ENCODE data around the gene EFCAB12.

EFCAB12 gene

DNA sequence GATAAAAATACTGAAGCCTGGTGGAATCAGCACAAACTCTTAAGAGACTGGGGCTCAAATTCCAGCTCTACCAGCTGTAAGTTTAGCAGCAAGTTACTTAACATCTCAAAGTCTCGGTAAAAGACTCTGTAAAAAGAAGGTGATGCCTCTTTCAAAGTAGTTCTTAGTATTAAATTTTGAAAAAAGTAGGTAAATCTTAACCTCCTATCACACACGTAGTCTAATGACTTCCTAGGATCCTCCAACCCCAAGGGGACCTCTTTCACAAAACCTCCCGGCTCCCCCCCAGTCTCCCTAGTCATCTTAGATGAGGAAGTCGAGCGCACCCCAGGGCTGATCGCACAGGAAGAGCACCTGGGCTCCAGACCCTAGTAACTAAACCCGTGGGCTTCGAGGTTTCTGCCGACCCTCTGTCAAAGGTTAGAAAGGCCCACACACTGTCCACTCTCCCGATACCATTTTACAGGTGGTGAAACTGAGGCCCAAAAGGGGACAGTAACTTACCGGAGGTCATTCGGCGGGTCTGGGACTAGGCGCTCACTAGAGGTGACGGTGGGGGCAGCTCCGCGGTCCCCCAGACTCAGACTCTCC is 10.9 kb upstream of the EFCAB12 start:
- Histone ChIP-seq H3K9me3 (ENCODE audit: control insufficient read depth, insufficient read depth, low read length) (no peaks in the 10 kb centered on the region), H3K9ac (ENCODE audit: low read depth, low read length) (peak overlapping the region; percentile 98), H3K4me1 (ENCODE audit: insufficient read depth, low read length) (peaks cover 15% of the 10 kb centered on the region), H3K36me3 (ENCODE audit: insufficient read depth, low read length) (peaks cover 17% of the 10 kb centered on the region)

DNA sequence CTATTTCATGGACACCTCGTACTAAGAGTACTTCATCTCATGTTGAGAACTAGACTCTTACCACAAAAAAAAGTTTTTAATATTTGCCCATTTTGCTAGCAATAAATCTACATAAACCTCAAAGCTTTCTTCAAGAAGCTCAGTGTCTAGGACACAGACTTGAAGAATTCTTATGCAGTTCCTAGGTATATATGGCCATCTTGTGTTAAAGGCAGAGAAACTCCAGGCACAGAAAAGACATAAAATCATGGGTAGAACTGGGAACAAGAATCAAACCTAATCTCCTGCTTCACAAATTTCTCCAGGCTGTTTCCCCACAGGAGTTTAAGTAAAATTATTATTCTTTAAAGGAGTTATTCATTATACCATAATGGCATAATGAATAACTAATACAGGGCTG is 6.9 kb upstream of the EFCAB12 start:
- no peak overlapping the region for H3K9ac ChIP-seq (ENCODE audit: low read depth, low read length)
- H3K4me1 ChIP-seq (ENCODE audit: insufficient read depth, low read length): peaks cover 5% of the 10 kb centered on the region; the same call in 1 of the 2 replicates
- H3K9me3 ChIP-seq (ENCODE audit: control insufficient read depth, insufficient read depth, low read length): no peaks in the 10 kb centered on the region
- peaks cover 27% of the 10 kb centered on the region for H3K36me3 ChIP-seq (ENCODE audit: insufficient read depth, low read length)

DNA sequence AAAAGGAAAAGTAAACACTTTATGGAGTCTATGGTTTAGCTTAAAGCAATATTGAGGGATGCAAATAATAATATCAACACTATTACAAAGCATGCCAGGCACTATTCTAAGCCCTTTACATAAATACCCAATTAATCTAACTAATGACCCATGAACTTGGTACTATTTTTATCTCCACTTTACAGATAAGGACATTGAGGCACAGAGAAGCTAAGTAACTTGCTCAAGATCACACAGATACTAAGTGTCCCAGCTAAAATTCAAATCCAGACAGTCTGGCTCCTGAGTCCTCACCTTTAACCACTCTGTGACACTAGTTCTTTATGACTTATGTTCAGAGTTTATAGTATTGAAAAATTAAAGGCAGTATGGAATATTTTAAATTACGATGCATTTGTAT is 5.7 kb upstream of the EFCAB12 start:
- Histone ChIP-seq H3K36me3 (ENCODE audit: insufficient read depth, low read length) (peaks cover 27% of the 10 kb centered on the region), H3K4me1 (ENCODE audit: insufficient read depth, low read length) (peaks cover 5% of the 10 kb centered on the region; the same call in 1 of the 2 replicates), H3K9me3 (ENCODE audit: control insufficient read depth, insufficient read depth, low read length) (no peaks in the 10 kb centered on the region), H3K9ac (ENCODE audit: low read depth, low read length) (no peak overlapping the region)

DNA sequence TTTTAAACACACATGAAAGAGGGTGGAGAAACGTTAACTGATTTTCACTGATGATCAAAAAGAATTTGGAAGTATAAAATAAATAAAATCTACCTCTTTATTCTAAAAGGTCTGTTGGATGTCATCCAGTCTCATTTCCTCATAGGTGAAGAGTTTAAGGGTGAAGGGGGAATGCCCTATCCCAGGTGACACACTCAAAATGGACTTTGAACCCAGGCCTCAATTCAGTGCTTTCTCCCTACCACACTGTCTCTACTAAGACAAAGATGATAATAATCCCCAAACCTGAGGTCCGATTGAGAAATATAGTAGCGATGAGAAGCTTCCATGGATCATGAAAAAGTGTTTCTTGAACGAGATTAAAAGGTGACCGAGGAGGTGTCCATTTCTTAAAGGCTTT is 5.1 kb upstream of the EFCAB12 start:
- Histone ChIP-seq H3K9me3 (ENCODE audit: control insufficient read depth, insufficient read depth, low read length) (no peaks in the 10 kb centered on the region), H3K9ac (ENCODE audit: low read depth, low read length) (no peak overlapping the region)

DNA sequence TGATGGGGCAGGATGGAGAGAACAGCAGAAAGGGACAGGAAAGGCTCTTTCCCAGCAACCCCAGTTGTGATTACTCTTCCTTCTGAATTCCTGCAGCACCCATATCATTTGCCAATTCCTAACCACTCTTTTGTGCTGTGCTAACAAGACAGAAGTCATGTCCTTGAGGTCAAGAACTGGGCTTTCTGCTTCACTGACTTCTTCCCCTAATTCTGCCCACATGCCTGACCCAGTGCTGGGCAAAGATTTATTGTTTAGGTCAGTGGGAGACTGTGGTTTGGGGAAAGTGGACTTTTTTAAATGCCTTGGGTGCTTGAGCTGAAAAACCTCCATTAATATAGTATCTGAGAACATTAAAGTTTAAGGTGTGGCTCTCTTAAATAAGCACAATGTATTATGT is 4.2 kb upstream of the EFCAB12 start:
- H3K9me3 ChIP-seq (ENCODE audit: control insufficient read depth, insufficient read depth, low read length): no peaks in the 10 kb centered on the region
- H3K9ac ChIP-seq (ENCODE audit: low read depth, low read length): no peak overlapping the region
- no peaks in the 10 kb centered on the region for H3K4me1 ChIP-seq (ENCODE audit: insufficient read depth, low read length)
- peaks cover 23% of the 10 kb centered on the region for H3K36me3 ChIP-seq (ENCODE audit: insufficient read depth, low read length)

More for the DNA sequence above, 5.1 kb upstream of the EFCAB12 start:
- H3K36me3 ChIP-seq (ENCODE audit: insufficient read depth, low read length): peaks cover 27% of the 10 kb centered on the region
- peaks cover 4% of the 10 kb centered on the region; the same call in 1 of the 2 replicates for H3K4me1 ChIP-seq (ENCODE audit: insufficient read depth, low read length)

DNA sequence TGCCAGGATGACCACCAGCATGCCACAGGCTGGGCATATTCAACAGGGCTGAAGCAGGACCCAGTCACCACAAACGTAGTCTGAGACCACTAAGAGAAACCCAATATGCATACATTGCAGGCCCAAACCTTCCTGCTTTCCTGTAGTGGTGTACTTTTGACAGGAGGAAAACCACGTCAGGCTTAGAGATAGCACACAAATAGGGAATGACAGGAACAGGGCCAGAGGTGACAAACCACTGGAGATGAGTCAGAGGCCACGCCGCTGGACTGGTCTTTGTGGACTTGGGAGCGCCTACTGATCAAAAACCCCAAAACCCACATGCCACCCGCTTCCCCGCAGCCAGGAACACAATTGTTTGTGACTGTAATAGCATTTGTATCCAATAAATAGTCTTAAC is 3.6 kb upstream of the EFCAB12 start:
- Histone ChIP-seq H3K9me3 (ENCODE audit: control insufficient read depth, insufficient read depth, low read length) (no peaks in the 10 kb centered on the region), H3K4me1 (ENCODE audit: insufficient read depth, low read length) (no peaks in the 10 kb centered on the region), H3K36me3 (ENCODE audit: insufficient read depth, low read length) (peaks cover 20% of the 10 kb centered on the region), H3K9ac (ENCODE audit: low read depth, low read length) (no peak overlapping the region)

DNA sequence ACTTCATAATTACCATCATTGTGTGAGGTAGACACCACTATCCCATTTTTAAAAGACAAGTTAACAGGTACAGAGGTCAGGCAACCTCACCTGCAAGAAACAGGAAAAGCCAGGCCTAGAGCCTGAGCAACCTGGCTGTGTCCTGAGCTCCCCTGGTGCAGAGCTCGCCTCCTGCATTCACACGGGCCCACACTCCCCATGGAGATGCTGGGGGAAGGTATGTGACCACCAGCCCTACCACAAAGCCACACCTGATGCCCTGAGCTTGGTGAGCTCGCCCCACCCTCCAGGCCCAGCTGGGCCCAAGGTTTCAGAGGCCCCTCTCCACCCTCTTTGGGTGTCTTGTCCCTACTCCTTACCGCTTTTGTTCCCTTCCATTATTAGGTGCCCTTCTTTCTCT is 1.2 kb upstream of the EFCAB12 start:
- H3K9ac ChIP-seq (ENCODE audit: low read depth, low read length): no peak overlapping the region
- no peaks in the 10 kb centered on the region for H3K9me3 ChIP-seq (ENCODE audit: control insufficient read depth, insufficient read depth, low read length)
- peaks cover 10% of the 10 kb centered on the region for H3K36me3 ChIP-seq (ENCODE audit: insufficient read depth, low read length)
- peaks cover 13% of the 10 kb centered on the region for H3K4me1 ChIP-seq (ENCODE audit: insufficient read depth, low read length)

DNA sequence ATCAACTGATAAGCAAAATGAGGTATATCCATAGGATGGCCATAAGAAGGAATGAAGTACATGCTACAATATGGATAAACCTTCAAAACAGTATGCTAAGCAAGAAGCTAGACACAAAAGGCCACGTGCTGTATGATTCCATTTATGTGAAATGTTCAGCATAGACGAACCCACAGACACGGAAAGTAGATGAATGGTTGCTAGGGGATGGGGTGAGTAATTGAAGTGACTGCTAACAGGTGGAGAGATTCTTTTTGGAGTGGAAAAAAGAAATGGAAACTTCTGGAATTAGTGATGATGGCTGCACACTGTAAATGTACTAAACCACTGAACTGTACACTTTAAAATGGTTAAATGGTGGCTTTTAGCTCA is 630 bp upstream of the EFCAB12 start:
- Histone ChIP-seq H3K36me3 (ENCODE audit: insufficient read depth, low read length) (peaks cover 7% of the 10 kb centered on the region), H3K4me1 (ENCODE audit: insufficient read depth, low read length) (peaks cover 18% of the 10 kb centered on the region), H3K9me3 (ENCODE audit: control insufficient read depth, insufficient read depth, low read length) (no peaks in the 10 kb centered on the region), H3K9ac (ENCODE audit: low read depth, low read length) (0 out of 2 replicates have a peak overlapping the region, but pooled peaks have one; percentile 25)

DNA sequence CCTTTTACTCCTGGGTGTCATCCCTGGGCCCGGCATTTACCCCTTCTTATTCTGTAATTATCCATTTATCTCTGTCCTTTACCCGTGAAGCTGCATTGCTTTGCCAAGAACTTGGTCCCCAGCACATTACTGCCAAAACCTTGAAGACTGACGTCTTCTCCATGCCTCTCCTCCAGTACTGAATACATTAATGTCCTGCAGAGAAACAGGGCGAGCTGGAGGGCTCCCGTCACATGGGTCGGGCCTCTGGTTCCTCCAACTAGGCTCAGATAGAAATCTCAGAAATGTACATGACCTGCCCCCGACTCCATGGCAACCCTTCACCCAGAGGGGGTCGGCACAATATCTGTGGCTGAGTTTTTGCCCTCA is 445 bp downstream of the EFCAB12 start:
- Histone ChIP-seq H3K36me3 (ENCODE audit: insufficient read depth, low read length) (peaks cover 7% of the 10 kb centered on the region; the same call in 1 of the 2 replicates), H3K4me1 (ENCODE audit: insufficient read depth, low read length) (peaks cover 21% of the 10 kb centered on the region), H3K9ac (ENCODE audit: low read depth, low read length) (peak overlapping the region; percentile 42; the same call in 1 of the 2 replicates), H3K9me3 (ENCODE audit: control insufficient read depth, insufficient read depth, low read length) (no peaks in the 10 kb centered on the region)

DNA sequence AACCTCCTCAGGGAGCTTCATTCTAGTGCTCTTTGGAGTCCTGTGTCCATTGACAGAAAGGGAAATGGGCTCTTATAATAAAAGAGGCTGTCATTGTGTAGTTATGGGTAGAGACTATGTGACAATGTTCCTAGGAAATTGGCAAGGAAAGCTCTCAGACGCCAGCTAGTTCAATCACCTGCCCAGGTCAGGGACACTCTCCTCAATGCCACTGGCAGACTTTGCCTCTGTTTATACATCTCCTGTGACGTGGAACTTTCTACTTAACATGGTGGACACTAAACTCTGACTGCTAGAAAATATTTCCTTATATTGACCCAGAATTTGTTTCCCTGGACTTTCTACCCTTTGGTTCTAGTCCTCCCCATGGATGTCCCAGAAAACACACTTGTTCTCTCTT is 2.8 kb downstream of the EFCAB12 start:
- H3K4me1 ChIP-seq (ENCODE audit: insufficient read depth, low read length): peaks cover 21% of the 10 kb centered on the region
- H3K9me3 ChIP-seq (ENCODE audit: control insufficient read depth, insufficient read depth, low read length): no peaks in the 10 kb centered on the region
- no peaks in the 10 kb centered on the region for H3K36me3 ChIP-seq (ENCODE audit: insufficient read depth, low read length)
- no peak overlapping the region for H3K9ac ChIP-seq (ENCODE audit: low read depth, low read length)

DNA sequence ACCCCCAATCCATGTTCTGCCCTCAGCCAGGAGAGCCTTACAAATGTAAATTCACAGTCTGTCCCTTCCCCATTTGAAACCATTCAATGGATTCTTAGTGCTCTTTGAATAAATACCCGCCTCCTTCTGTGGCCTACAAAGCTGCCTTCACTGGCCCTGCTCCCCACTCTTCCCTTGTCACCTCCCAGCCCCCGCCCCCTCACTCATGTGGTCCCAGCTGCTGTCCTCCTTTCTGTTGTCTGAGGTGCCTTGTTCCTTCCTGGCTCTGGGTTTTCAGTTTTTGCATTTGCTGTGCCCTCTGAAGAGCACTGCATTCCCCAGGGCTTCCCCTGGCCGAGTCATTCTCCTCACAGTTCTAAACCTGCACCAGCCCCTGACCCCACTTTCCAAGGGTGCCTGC is 3.2 kb downstream of the EFCAB12 start:
- H3K4me1 ChIP-seq (ENCODE audit: insufficient read depth, low read length): peaks cover 21% of the 10 kb centered on the region
- H3K36me3 ChIP-seq (ENCODE audit: insufficient read depth, low read length): no peaks in the 10 kb centered on the region
- no peak overlapping the region for H3K9ac ChIP-seq (ENCODE audit: low read depth, low read length)
- H3K9me3 ChIP-seq (ENCODE audit: control insufficient read depth, insufficient read depth, low read length): no peaks in the 10 kb centered on the region

DNA sequence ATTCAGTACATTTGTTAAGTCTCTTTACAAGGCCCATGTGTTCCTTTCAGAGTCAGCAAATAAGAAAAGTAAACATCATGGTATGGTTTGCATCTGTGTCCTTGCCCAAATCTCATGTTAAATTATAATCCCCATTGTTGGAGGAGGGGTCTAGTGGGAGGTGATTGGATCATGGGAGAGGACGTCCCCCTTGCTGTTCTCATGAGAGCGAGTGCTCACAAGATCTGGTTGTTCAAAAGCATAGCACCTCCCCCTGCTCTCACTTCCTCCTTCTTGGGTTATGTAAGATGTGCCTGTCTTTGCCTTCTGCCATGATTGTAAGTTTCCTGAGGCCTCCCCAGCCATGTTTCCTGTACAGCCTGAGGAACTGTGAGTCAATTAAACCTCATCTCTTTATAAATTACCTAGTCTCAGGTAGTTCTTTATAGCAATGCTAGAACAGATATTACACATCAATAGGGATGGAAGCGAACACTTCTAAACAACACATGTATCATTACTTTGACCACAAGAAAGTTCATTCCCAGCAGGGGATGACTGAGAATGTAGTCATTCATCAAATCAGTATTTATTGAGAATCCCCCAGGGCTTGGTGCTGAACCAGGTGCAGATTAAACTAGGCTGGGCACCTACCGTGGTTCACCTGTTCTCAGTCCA is 4.1 kb downstream of the EFCAB12 start:
- Histone ChIP-seq H3K4me1 (ENCODE audit: insufficient read depth, low read length) (peaks cover 21% of the 10 kb centered on the region), H3K9ac (ENCODE audit: low read depth, low read length) (no peak overlapping the region)

DNA sequence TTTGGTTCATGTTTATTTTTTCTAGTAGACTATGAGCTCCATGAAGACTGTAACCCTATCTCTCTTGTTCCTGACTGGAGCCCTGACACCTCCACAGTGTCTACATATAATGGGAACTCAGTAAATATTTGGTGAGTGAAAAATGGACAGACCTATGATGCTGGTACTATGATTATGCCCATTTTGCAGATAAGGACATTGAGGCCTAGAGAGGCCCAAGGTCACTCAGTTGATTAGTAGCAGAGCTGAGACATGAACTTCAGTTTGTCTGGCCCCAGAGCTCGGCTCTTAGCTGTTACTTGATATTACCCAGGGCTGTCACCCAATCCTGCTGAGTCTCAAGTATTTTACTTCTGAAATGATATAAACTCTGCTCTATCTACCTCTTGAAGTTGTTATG is 5.5 kb downstream of the EFCAB12 start:
- Histone ChIP-seq H3K4me1 (ENCODE audit: insufficient read depth, low read length) (peaks cover 26% of the 10 kb centered on the region), H3K9me3 (ENCODE audit: control insufficient read depth, insufficient read depth, low read length) (no peaks in the 10 kb centered on the region; the same call in 1 of the 2 replicates), H3K9ac (ENCODE audit: low read depth, low read length) (no peak overlapping the region), H3K36me3 (ENCODE audit: insufficient read depth, low read length) (no peaks in the 10 kb centered on the region)

More for the DNA sequence above, 4.1 kb downstream of the EFCAB12 start:
- Histone ChIP-seq H3K9me3 (ENCODE audit: control insufficient read depth, insufficient read depth, low read length) (no peaks in the 10 kb centered on the region; the same call in 1 of the 2 replicates), H3K36me3 (ENCODE audit: insufficient read depth, low read length) (no peaks in the 10 kb centered on the region)

DNA sequence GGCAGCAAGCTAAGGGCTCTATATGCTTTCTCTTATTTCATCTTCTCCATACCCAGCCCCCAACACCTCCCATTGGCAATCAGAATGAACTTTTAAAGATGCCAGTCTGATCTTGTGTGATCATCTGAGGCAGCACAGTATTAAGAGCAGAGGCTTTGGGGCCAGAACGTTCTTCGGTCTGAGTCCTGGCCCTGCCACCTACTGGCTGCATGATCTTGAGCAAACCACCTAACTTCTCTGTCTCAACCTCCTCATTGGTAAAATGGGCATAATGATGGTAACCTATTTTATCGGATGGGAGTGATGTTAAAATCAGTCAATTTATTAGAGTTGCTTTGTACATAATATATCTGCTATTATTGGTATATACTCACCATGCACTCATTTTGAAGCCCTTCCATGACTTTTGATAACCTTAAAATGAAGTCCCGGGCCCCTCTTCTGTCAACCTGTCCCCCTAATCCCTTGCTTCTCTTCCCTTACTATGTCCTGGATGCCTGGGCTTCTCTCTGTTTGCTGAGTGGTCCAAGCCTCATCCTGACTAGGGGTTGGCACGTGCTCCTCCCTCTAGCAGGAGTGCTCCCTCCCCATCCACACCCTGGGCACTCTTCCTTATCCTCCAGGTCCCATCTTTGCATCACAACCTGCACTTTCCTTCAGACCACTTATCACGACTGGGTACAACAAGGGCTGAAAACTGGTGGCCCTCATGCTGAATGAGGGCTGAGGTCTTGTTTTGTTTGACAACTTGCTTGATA is 6.3 kb downstream of the EFCAB12 start:
- Histone ChIP-seq H3K9ac (ENCODE audit: low read depth, low read length) (no peak overlapping the region), H3K36me3 (ENCODE audit: insufficient read depth, low read length) (no peaks in the 10 kb centered on the region), H3K4me1 (ENCODE audit: insufficient read depth, low read length) (peaks cover 26% of the 10 kb centered on the region), H3K9me3 (ENCODE audit: control insufficient read depth, insufficient read depth, low read length) (no peaks in the 10 kb centered on the region; the same call in 1 of the 2 replicates)

Data from ES-I3 (cell line).